NCI-H128 (cell line): ENCODE results near the gene ITIH1.

ENCODE experiments used
- DNase-seq: peaks from one replicate; lab custom pipeline; 2025; ENCODE audit not compliant: unreplicated experiment; lab: John Stamatoyannopoulos, UW

ITIH1 gene

GRCh38 chr3:52788890-52789745 is 11.7 kb downstream of the ITIH1 start:
- DNase-seq: no peak

DNA sequence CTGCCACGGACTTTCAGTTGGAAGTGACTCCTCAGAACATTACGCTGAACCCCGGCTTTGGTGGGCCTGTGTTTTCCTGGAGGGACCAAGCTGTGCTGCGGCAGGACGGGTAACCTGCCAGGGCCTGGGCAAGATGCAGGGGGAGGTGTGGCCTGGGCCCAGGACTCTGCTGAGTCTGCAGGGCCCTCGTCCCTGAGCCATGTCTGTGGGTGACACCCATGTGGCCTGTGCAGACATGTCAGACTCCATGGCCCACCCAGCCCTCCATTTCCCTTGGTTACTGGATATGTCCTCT is 12.3 kb downstream of the ITIH1 start:
- no peak for DNase-seq

GRCh38 chr3:52790337-52790736 is 12.9 kb downstream of the ITIH1 start:
- no peak for DNase-seq

GRCh38 chr3:52790741-52791140 is 13.3 kb downstream of the ITIH1 start:
- DNase-seq: no peak

DNA sequence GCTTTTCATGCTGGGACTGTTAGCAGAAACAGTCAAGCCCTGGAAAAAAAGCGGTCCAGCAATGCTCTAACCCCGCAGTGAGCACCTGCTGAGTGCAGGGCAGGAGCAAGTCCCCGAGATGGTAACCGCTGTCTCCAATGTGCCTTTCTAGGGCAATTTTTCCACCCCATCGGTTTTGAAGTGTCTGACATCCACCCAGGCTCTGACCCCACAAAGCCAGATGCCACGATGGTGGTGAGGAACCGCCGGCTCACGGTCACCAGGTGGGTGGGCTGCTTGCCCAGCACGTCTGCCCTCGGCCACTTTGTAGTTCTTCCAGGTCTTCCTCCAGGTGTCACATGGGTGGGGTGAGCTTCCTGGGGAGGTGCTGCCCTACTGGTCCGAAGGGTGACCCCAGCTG is 14.0 kb downstream of the ITIH1 start:
- DNase-seq: no peak

- DNase-seq: no peak
These were observed 14.5 kb downstream of the ITIH1 start for GRCh38 chr3:52791928-52792327.

DNA sequence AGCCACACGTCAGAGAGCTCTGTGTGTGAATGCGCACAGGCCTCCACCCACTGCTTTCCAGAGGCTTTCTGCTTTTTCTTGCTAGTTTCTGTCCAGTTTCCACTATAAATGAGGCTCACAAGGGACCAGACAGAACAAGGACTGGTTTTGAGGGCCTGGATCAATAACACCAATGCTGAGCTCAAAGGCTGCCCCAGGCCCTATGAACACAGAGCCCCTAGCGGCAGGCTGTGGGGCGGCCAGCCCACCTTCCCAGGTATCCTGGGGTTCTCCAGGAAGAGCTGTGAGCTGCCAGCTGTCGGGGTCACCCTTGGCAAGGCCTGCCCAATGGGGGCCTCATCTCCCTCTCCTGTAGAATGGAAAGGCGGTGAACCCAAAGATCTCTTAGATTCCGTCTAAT is 15.0 kb downstream of the ITIH1 start:
- DNase-seq: no peak

DNA sequence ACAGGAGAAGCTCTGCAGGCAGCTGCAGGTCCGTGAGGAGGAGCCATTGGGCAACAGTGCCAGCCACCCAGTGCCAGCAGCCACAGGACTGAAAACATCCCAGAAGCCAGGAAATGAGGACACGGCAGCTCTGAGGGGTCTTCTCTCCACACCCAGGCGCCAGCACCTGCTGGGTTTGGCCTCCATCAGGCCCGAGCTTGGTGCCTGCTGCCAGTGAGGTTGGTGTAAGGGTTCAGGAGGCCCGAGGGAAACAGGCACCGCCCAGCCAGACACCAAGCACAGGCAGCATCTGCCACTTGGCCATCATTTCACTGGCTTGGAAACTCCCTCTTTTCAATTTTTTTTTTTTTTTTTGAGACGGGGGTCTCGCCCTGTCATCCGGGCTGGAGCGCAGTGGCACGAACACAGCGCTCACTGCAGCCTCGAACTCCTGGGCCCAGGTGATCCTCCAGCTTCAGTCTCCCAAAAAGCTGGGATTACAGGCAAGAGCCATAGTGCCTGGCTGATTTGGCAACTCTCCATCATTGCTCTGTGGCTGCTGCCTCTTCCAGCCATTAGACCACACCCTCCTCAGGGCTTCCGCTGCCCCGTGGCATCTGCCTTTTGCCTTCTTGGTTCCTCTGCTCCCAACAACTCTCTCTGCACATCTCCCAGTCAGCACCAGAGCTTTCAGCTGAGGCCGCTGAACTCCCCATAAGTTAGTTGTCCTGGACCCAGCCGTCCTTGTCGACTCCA is 15.7 kb downstream of the ITIH1 start:
- DNase-seq: no peak

GRCh38 chr3:52793702-52794611 is 16.6 kb downstream of the ITIH1 start:
- DNase-seq: no peak

DNA sequence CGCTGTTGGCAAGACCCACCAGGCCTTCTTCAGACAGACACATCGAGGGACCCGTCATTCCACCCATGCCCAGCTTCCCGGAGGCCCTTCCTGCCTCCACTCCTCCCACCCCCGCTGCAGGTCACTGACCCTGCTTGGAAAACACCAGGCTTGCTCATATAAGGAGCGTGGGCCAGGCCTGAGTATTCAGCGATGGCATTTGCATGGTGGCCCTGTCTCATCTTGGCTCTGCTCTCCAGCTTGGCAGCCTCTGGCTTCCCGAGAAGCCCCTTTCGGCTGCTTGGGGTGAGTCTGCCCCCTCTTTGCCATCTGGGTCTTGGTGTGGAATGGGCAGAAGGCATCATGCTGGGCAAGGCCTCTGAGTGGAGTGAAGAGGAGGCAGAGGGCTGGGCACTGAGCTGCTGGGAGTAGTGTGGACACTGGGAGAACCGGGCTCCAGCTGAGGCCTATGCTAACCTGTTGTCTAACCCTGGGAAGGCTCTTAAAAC is 17.3 kb downstream of the ITIH1 start, which contains the start of gene ITIH3:
TSS of gene ITIH3 (plus strand) at position 185 of the 488 bp plus-strand sequence. CDS start at position 193, 8 bp downstream.
- no peak for DNase-seq

- DNase-seq: no peak
These were observed 18.0 kb downstream of the ITIH1 start for GRCh38 chr3:52795298-52795900.

DNA sequence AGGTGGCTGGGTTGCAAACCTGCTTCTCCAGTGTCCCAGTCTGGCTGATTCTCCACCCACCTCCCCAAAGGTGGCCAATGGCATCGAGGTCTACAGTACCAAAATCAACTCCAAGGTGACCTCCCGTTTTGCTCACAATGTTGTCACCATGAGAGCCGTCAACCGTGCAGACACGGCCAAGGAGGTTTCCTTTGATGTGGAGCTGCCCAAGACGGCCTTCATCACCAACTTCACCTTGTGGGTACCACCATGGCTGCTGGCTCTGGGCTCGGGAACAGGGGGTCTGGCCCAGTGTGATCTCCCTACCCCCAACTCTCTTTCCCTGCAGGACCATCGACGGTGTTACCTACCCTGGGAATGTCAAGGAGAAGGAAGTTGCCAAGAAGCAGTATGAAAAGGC is 19.0 kb downstream of the ITIH1 start:
- DNase-seq: no peak

- no peak for DNase-seq
These were observed 21.1 kb downstream of the ITIH1 start for GRCh38 chr3:52798376-52798977.

DNA sequence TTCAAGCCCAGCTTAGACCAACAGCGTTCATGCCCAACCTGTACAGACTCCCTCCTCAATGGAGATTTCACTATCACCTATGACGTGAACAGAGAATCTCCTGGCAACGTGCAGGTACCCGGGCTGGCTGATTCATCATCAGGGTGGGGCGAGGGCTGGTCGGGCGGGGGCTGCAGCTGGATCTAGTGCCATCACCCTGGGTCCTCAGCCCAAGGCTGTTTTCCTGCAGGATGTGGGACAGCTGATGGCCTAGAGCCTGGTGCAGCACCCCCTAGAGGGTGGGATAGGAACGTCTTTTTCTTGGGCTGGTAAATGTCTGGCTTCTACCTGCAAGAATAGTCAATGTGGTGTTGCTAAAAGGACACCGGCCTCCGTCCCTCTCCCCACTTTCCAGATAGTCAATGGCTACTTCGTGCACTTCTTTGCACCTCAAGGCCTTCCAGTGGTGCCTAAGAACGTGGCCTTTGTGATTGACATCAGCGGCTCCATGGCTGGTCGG is 21.6 kb downstream of the ITIH1 start:
- no peak for DNase-seq

- no peak for DNase-seq
These were observed 22.7 kb downstream of the ITIH1 start for GRCh38 chr3:52800079-52800478.

GRCh38 chr3:52801839-52802238 is 24.4 kb downstream of the ITIH1 start:
- DNase-seq: no peak

DNA sequence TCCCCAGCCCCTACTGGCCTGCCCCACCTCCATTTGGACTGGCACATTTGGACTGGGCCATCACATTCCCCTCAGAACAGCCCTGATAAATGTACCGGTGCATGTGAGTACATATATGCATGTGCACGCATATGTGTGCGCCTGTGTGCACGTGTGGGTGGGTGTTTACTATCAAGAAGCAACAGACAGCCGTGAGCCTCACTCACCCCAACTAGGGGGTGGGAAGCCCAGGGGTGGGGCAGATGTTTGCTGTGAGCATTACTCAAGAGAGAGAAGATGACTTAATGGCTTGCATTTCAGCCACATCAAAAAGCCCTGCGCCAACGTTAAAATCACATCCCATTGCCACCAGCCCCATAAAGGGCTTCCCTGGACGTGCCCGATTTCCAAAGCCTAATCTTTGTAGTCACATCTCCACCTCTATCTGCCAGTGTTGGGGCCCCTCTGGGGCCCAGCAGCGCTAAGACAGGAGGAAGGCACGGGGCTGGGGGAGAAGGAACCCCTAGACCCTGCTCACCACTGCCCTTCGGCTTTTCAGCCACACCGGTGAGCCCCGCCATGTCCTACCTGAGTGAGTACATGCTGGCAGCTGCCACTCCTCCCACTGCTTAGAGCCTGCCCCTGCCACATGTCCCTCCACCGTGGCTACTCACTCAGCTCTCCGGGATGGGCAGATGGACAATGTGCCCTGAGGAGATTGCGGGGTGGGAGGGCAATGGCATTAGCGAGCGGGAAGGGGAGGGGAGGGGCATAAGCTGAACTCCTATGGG is 28.1 kb downstream of the ITIH1 start:
- no peak for DNase-seq

DNA sequence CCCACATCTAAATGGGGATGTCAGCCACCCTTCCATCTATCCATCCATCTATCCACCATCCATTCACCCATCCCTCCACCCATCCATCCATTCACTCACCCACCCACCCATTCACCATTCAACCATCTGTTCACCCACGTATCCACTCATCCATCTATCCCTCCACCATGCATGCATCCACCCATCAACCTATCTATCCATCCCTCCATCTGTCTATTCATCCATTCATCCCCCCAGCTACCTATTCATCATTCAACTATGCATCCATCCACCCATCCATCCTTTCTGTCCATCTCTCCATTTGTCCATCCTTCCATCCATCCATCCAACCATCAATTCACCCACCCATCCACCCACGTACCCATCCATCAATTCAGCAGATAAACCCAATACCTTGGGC is 31.8 kb downstream of the ITIH1 start:
- DNase-seq: no peak

GRCh38 chr3:52809662-52810377 is 32.4 kb downstream of the ITIH1 start:
- no peak for DNase-seq
